ENCODE results near the gene CDCP1.

Gene CDCP1

GRCh38 chr3:45104715-45105711 lies 41.2 kb downstream of the CDCP1 start:
- no peaks in the 10 kb centered on the region for H3K9me3 ChIP-seq (ENCODE audit: control insufficient read depth in 1 of 2, low read length in 2 of 2)
- no peak overlapping the region for H3K4me3 ChIP-seq (ENCODE audit: low read depth in 1 of 2, low read length in 2 of 2)
- H3K36me3 ChIP-seq (ENCODE audit: control insufficient read depth in 1 of 2, insufficient read depth in 2 of 2, low read length in 2 of 2) = no peaks in the 10 kb centered on the region
- H3K27me3 ChIP-seq (ENCODE audit: low read depth, low read length) = no peaks in the 10 kb centered on the region
- no peaks in the 10 kb centered on the region for H3K4me1 ChIP-seq (ENCODE audit: control insufficient read depth in 1 of 2, insufficient read depth in 2 of 2, low read length in 2 of 2)
- H3K27ac ChIP-seq (ENCODE audit: low read length) = no peak overlapping the region

GRCh38 chr3:45103753-45104714 lies 42.1 kb downstream of the CDCP1 start:
- H3K36me3 ChIP-seq (ENCODE audit: control insufficient read depth in 1 of 2, insufficient read depth in 2 of 2, low read length in 2 of 2) = no peaks in the 10 kb centered on the region

GRCh38 chr3:45103334-45103733 lies 42.8 kb downstream of the CDCP1 start:
- Histone ChIP-seq H3K9me3 (ENCODE audit: control insufficient read depth in 1 of 2, low read length in 2 of 2) (no peaks in the 10 kb centered on the region), H3K27ac (ENCODE audit: low read length) (no peak overlapping the region), H3K36me3 (ENCODE audit: control insufficient read depth in 1 of 2, insufficient read depth in 2 of 2, low read length in 2 of 2) (no peaks in the 10 kb centered on the region), H3K4me1 (ENCODE audit: control insufficient read depth in 1 of 2, insufficient read depth in 2 of 2, low read length in 2 of 2) (no peaks in the 10 kb centered on the region), H3K27me3 (ENCODE audit: low read depth, low read length) (no peaks in the 10 kb centered on the region), H3K4me3 (ENCODE audit: low read depth in 1 of 2, low read length in 2 of 2) (no peak overlapping the region)

More at GRCh38 chr3:45103753-45104714, 42.1 kb downstream of the CDCP1 start:
- Histone ChIP-seq H3K27me3 (ENCODE audit: low read depth, low read length) (no peaks in the 10 kb centered on the region), H3K4me3 (ENCODE audit: low read depth in 1 of 2, low read length in 2 of 2) (no peak overlapping the region), H3K4me1 (ENCODE audit: control insufficient read depth in 1 of 2, insufficient read depth in 2 of 2, low read length in 2 of 2) (no peaks in the 10 kb centered on the region), H3K9me3 (ENCODE audit: control insufficient read depth in 1 of 2, low read length in 2 of 2) (no peaks in the 10 kb centered on the region), H3K27ac (ENCODE audit: low read length) (no peak overlapping the region)

- Histone ChIP-seq H3K4me3 (ENCODE audit: low read depth in 1 of 2, low read length in 2 of 2) (no peak overlapping the region), H3K9me3 (ENCODE audit: control insufficient read depth in 1 of 2, low read length in 2 of 2) (no peaks in the 10 kb centered on the region), H3K36me3 (ENCODE audit: control insufficient read depth in 1 of 2, insufficient read depth in 2 of 2, low read length in 2 of 2) (no peaks in the 10 kb centered on the region), H3K27me3 (ENCODE audit: low read depth, low read length) (no peaks in the 10 kb centered on the region), H3K27ac (ENCODE audit: low read length) (no peak overlapping the region), H3K4me1 (ENCODE audit: control insufficient read depth in 1 of 2, insufficient read depth in 2 of 2, low read length in 2 of 2) (no peaks in the 10 kb centered on the region)
Observed at GRCh38 chr3:45100981-45101407, 45.2 kb downstream of the CDCP1 start.

GRCh38 chr3:45098310-45098709 lies 47.9 kb downstream of the CDCP1 start:
- no peaks in the 10 kb centered on the region for H3K4me1 ChIP-seq (ENCODE audit: control insufficient read depth in 1 of 2, insufficient read depth in 2 of 2, low read length in 2 of 2)
- no peaks in the 10 kb centered on the region for H3K36me3 ChIP-seq (ENCODE audit: control insufficient read depth in 1 of 2, insufficient read depth in 2 of 2, low read length in 2 of 2)
- no peaks in the 10 kb centered on the region for H3K27me3 ChIP-seq (ENCODE audit: low read depth, low read length)
- no peak overlapping the region for H3K4me3 ChIP-seq (ENCODE audit: low read depth in 1 of 2, low read length in 2 of 2)
- no peaks in the 10 kb centered on the region for H3K9me3 ChIP-seq (ENCODE audit: control insufficient read depth in 1 of 2, low read length in 2 of 2)
- H3K27ac ChIP-seq (ENCODE audit: low read length) = no peak overlapping the region

- Histone ChIP-seq H3K9me3 (ENCODE audit: control insufficient read depth in 1 of 2, low read length in 2 of 2) (no peaks in the 10 kb centered on the region), H3K4me1 (ENCODE audit: control insufficient read depth in 1 of 2, insufficient read depth in 2 of 2, low read length in 2 of 2) (no peaks in the 10 kb centered on the region), H3K4me3 (ENCODE audit: low read depth in 1 of 2, low read length in 2 of 2) (no peak overlapping the region), H3K27ac (ENCODE audit: low read length) (no peak overlapping the region), H3K36me3 (ENCODE audit: control insufficient read depth in 1 of 2, insufficient read depth in 2 of 2, low read length in 2 of 2) (no peaks in the 10 kb centered on the region), H3K27me3 (ENCODE audit: low read depth, low read length) (no peaks in the 10 kb centered on the region)
Observed at GRCh38 chr3:45097296-45097883, 48.8 kb downstream of the CDCP1 start.

GRCh38 chr3:45095916-45096526 lies 50.2 kb downstream of the CDCP1 start:
- Histone ChIP-seq H3K4me3 (ENCODE audit: low read depth in 1 of 2, low read length in 2 of 2) (no peak overlapping the region), H3K4me1 (ENCODE audit: control insufficient read depth in 1 of 2, insufficient read depth in 2 of 2, low read length in 2 of 2) (no peaks in the 10 kb centered on the region)

GRCh38 chr3:45093176-45093575 lies 53.0 kb downstream of the CDCP1 start:
- H3K36me3 ChIP-seq (ENCODE audit: control insufficient read depth in 1 of 2, insufficient read depth in 2 of 2, low read length in 2 of 2) = no peaks in the 10 kb centered on the region
- no peaks in the 10 kb centered on the region for H3K27me3 ChIP-seq (ENCODE audit: low read depth, low read length)
- no peaks in the 10 kb centered on the region for H3K4me1 ChIP-seq (ENCODE audit: control insufficient read depth in 1 of 2, insufficient read depth in 2 of 2, low read length in 2 of 2)
- H3K27ac ChIP-seq (ENCODE audit: low read length) = no peak overlapping the region
- H3K4me3 ChIP-seq (ENCODE audit: low read depth in 1 of 2, low read length in 2 of 2) = no peak overlapping the region
- H3K9me3 ChIP-seq (ENCODE audit: control insufficient read depth in 1 of 2, low read length in 2 of 2) = no peaks in the 10 kb centered on the region

More at GRCh38 chr3:45095916-45096526, 50.2 kb downstream of the CDCP1 start:
- Histone ChIP-seq H3K27ac (ENCODE audit: low read length) (no peak overlapping the region), H3K27me3 (ENCODE audit: low read depth, low read length) (no peaks in the 10 kb centered on the region), H3K36me3 (ENCODE audit: control insufficient read depth in 1 of 2, insufficient read depth in 2 of 2, low read length in 2 of 2) (no peaks in the 10 kb centered on the region), H3K9me3 (ENCODE audit: control insufficient read depth in 1 of 2, low read length in 2 of 2) (no peaks in the 10 kb centered on the region)

GRCh38 chr3:45092132-45093031 lies 53.8 kb downstream of the CDCP1 start:
- Histone ChIP-seq H3K4me1 (ENCODE audit: control insufficient read depth in 1 of 2, insufficient read depth in 2 of 2, low read length in 2 of 2) (no peaks in the 10 kb centered on the region), H3K9me3 (ENCODE audit: control insufficient read depth in 1 of 2, low read length in 2 of 2) (no peaks in the 10 kb centered on the region), H3K36me3 (ENCODE audit: control insufficient read depth in 1 of 2, insufficient read depth in 2 of 2, low read length in 2 of 2) (no peaks in the 10 kb centered on the region), H3K4me3 (ENCODE audit: low read depth in 1 of 2, low read length in 2 of 2) (no peak overlapping the region), H3K27me3 (ENCODE audit: low read depth, low read length) (no peaks in the 10 kb centered on the region), H3K27ac (ENCODE audit: low read length) (no peak overlapping the region)

GRCh38 chr3:45090855-45091254 lies 55.3 kb downstream of the CDCP1 start:
- Histone ChIP-seq H3K4me1 (ENCODE audit: control insufficient read depth in 1 of 2, insufficient read depth in 2 of 2, low read length in 2 of 2) (no peaks in the 10 kb centered on the region), H3K9me3 (ENCODE audit: control insufficient read depth in 1 of 2, low read length in 2 of 2) (no peaks in the 10 kb centered on the region), H3K4me3 (ENCODE audit: low read depth in 1 of 2, low read length in 2 of 2) (no peak overlapping the region), H3K27me3 (ENCODE audit: low read depth, low read length) (no peaks in the 10 kb centered on the region), H3K36me3 (ENCODE audit: control insufficient read depth in 1 of 2, insufficient read depth in 2 of 2, low read length in 2 of 2) (no peaks in the 10 kb centered on the region), H3K27ac (ENCODE audit: low read length) (no peak overlapping the region)

Measured in muscle layer of duodenum (tissue), 2 donors.